NB4 (cell line): ENCODE results near the gene ZNF132.
A peak's percentile ranks its signal among the peaks of the same experiment; 100 is the strongest.
"Not testable (repeated sequence)": the region's sequence is repeated elsewhere in the genome, so short reads cannot be mapped to it uniquely, and the experiment has no call there.

Experiments used
- DNase-seq: peaks from one replicate; pipeline ENCODE4 v3.0.0; 2010; ENCODE audit warnings: low read depth
- H3K4me3 ChIP-seq: one replicate; pipeline ENCODE4 v1.5.1; 2011; ENCODE audit warnings: mild to moderate bottlenecking, low read depth, low read length, moderate library complexity
- MYC ChIP-seq: IDR thresholded peaks from 2 replicates; pipeline ENCODE4 v1.6.1; 2011; ENCODE audit warnings: low read depth, low read length
- POLR2A ChIP-seq: IDR thresholded peaks from 2 replicates; pipeline ENCODE4 v1.6.1; 2011; ENCODE audit warnings: mild to moderate bottlenecking; ENCODE audit not compliant: insufficient read length; ENCODE audit errors: extremely low read depth
- TF ChIP-seq, protein P1 (sequence below): IDR thresholded peaks from one replicate; pipeline ENCODE4 v1.5.1; 2012; ENCODE audit warnings: low read depth, low read length
- TF ChIP-seq, protein P2 (sequence below): IDR thresholded peaks from 2 replicates; pipeline ENCODE4 v1.6.1; 2011; ENCODE audit warnings: low read depth, low read length

The ZNF132 gene

DNA sequence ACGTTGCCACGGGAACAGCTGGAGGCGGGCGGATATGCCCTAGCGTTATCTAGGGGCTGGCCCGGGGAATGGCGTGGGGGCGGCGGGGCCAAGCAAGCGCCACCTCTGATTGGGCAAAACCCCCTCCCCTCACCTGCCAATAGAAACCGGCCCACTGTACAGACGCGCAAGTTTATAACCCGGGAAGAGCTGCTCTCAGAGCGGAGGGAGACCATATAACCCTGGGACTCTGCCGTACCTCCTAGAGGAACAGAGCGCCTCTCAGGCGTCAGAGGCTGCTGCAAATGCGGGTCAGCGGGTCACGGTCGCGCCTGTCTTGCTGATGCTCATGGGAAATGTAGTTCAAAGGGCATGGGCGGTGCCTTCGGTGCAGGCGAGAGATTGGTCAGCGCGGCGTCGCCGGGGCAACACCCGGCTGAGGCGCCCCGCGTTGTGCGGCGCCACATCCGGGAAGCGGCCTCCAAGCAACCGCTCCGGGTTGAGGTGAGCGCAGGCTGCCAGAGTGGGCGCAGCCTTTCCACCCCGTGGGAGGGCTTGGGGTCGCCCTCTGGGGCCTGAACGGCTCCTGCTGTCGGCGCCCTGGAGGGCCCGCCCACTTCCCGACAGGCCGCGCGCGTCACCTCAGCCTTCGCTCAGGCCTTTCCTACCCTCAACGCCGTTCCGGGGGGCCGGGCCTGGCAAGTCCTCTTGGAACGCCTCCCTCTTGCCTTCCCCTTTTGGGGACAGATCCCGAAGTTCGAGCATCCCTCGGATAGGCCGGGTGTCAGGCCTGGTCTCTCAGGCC lies 36.0 kb upstream of the ZNF132 start, which contains the start of gene ZNF446:
TSS of gene ZNF446 (plus strand) at position 639 of the 784 bp plus-strand sequence. CDS start 867 bp downstream, outside the sequence.
- peak; percentile 98 for DNase-seq
- H3K4me3 ChIP-seq: peak within 1 kb of the TSS; percentile 50
- TF ChIP-seq, protein P1, sequence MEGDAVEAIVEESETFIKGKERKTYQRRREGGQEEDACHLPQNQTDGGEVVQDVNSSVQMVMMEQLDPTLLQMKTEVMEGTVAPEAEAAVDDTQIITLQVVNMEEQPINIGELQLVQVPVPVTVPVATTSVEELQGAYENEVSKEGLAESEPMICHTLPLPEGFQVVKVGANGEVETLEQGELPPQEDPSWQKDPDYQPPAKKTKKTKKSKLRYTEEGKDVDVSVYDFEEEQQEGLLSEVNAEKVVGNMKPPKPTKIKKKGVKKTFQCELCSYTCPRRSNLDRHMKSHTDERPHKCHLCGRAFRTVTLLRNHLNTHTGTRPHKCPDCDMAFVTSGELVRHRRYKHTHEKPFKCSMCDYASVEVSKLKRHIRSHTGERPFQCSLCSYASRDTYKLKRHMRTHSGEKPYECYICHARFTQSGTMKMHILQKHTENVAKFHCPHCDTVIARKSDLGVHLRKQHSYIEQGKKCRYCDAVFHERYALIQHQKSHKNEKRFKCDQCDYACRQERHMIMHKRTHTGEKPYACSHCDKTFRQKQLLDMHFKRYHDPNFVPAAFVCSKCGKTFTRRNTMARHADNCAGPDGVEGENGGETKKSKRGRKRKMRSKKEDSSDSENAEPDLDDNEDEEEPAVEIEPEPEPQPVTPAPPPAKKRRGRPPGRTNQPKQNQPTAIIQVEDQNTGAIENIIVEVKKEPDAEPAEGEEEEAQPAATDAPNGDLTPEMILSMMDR: no peak
- peak; percentile 56 for TF ChIP-seq MYC
- TF ChIP-seq, protein P2, sequence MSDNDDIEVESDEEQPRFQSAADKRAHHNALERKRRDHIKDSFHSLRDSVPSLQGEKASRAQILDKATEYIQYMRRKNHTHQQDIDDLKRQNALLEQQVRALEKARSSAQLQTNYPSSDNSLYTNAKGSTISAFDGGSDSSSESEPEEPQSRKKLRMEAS: peak; percentile 26; the same call in 1 of the 2 replicates
- TF ChIP-seq POLR2A: peak; percentile 50

DNA sequence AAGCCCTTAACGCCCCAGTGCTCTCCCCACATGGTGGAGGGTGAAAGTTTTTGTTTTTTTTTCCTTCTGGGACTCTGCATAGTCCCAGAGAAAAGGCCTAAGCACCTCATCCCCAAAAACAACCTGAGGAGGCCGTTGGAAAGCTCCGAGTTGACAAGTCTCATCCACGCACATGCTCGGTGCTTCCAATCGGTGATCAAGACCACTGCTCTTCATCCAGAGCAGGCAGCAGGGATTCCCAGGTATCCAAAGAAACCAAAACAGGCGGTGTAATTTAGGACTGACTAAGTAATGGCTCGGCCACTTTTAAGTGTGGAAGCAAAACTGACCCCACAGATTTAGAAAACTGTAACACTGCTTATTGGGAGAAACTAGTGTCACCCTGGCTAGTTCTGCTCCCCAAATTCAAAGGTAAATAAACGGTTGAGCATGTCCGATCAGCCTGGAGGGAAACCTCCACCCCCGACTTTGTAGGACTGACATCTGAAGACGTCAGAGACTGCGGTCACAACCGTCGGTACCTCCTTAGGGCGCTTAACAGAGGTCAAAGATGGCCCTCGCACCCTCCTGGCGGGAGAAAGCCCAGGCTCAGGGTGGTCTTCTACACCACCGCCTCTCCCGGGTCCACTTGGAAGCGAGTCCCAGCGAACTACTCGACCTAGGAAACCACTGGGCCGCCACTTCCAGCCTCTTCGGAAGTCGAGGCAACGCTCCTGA lies 35.2 kb upstream of the ZNF132 start:
- peak overlapping the region; percentile 50 for H3K4me3 ChIP-seq
- no peak for DNase-seq
- TF ChIP-seq, protein P1: no peak
- TF ChIP-seq, protein P2: no peak
- no peak for TF ChIP-seq POLR2A
- TF ChIP-seq MYC: no peak

DNA sequence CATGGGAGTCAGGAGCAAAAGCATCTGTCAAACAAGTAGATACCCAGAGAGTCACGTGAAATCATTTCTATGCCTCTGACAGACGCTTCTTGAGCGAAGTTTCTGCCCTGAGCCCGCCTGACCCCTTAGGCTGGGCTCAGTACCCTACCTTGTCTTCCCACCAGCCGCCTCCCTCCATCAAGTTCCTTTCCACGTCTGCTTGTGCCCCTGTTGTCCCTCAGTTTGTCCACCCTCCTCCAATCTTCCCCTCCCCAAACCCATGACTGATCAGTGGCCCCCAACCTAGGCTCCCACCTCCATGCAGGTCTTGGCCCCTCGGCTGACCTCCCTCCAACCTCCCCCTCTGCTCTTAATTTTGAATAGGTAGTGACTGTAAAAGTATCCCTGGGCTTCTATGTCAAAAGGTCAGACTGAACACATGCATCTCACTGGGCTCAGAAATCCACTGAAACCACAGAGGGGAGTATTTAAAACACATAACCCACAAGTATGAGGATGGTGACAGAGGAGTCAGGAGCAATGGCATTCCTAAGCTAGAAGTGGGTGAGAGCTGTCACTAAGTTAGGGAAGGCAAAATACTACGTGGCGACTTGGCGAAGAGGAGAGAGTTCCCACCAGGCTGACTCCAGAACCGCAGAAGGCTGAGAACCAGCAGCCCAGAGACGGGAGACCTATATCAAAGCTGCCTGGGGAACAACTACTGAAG lies 34.5 kb upstream of the ZNF132 start:
- H3K4me3 ChIP-seq: no peak overlapping the region
- TF ChIP-seq, protein P1: no peak
- TF ChIP-seq, protein P2: no peak
- no peak for TF ChIP-seq MYC
- no peak for TF ChIP-seq POLR2A
- DNase-seq: no peak

DNA sequence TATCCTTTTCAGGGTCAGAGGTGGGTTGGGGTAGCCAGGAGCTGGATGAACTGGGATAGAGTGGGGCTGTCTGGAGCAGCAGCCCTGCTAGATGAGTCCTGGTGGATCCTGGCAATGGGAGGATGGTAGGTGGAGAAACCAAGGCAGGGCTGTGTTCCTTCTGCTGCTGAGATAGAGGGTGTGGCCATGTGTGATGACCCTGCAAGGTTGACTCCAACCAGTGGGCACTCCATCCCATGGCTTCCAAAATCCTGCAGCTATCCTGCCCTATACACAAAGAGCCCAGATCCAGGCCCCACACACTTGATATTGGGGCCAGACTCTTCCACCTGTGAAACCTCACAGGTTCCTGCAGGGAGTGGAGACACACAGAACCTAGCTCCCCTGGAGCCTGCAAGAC lies 33.8 kb upstream of the ZNF132 start:
- TF ChIP-seq MYC (no peak), POLR2A (no peak)
- TF ChIP-seq, protein P1: no peak
- TF ChIP-seq, protein P2: no peak
- DNase-seq: no peak
- H3K4me3 ChIP-seq: no peak overlapping the region

DNA sequence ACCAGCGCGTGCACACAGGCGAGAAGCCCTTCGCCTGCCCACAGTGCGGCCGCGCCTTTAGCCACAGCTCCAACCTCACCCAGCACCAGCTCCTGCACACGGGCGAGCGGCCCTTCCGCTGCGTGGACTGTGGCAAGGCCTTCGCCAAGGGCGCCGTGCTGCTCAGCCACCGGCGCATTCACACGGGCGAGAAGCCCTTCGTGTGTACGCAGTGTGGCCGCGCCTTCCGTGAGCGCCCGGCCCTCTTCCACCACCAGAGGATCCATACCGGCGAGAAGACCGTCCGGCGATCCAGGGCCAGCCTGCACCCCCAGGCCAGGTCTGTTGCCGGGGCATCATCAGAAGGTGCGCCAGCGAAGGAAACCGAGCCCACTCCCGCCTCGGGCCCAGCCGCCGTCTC lies 31.8 kb upstream of the ZNF132 start:
- H3K4me3 ChIP-seq: no peak overlapping the region
- TF ChIP-seq, protein P2: no peak
- TF ChIP-seq MYC (no peak), POLR2A (no peak)
- TF ChIP-seq, protein P1: no peak
- no peak for DNase-seq

DNA sequence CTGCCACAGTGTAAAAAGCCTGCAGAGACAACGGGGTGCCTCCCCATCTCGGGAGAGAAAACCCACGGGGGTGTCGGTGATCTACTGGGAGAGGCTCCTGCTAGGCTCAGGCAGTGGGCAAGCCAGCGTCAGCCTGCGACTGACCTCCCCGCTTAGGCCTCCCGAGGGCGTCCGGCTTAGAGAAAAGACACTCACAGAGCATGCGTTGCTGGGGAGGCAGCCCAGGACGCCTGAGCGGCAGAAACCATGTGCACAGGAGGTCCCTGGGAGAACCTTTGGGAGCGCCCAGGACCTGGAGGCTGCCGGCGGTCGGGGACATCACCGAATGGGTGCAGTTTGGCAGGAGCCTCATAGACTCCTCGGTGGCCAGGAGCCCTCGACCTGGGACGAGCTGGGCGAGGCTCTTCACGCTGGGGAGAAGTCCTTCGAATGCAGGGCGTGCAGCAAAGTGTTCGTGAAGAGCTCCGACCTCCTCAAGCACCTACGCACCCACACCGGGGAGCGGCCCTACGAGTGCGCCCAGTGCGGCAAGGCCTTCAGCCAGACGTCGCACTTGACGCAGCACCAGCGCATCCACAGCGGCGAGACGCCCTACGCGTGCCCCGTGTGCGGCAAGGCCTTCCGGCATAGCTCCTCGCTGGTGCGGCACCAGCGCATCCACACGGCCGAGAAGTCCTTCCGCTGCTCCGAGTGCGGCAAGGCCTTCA lies 31.0 kb upstream of the ZNF132 start:
- DNase-seq, H3K4me3 ChIP-seq: not testable (repeated sequence)
